Lower leg skin (tissue), 3 donors: Measurements from ENCODE around the gene SRRM5.

Experiments used
- CTCF ChIP-seq, 3 donors: fragments of 450-650 bp; IDR thresholded peaks; one replicate each; pipeline ENCODE4 v1.5.1; 2016; ENCODE audit warnings: antibody characterized with exemption in 3 of 3, mild to moderate bottlenecking in 3 of 3, moderate library complexity in 2 of 3
- POLR2A ChIP-seq, 2 donors: fragments of 450-650 bp; IDR thresholded peaks; one replicate each; pipeline ENCODE4 v1.6.1; 2016 to 2017; ENCODE audit warnings: antibody characterized with exemption in 2 of 2, mild to moderate bottlenecking in 1 of 2, moderate library complexity in 1 of 2

- TF ChIP-seq CTCF (IDR thresholded peaks at IDR 0.05), result no peak
- no peak for TF ChIP-seq POLR2A (IDR thresholded peaks at IDR 0.05)
Measured at GRCh38 chr19:43582495-43582894, 29.4 kb upstream of the SRRM5 start.
